GM12872 (cell line): Measurements from ENCODE around the gene PPP1R13B.

ENCODE experiments used
- TF ChIP-seq, protein P1 (sequence below): IDR thresholded peaks from 3 replicates; pipeline ENCODE4 v1.5.1; 2011; ENCODE audit warnings: low read depth, mild to moderate bottlenecking, low read length, moderate library complexity; ENCODE audit not compliant: insufficient read depth

PPP1R13B gene

DNA sequence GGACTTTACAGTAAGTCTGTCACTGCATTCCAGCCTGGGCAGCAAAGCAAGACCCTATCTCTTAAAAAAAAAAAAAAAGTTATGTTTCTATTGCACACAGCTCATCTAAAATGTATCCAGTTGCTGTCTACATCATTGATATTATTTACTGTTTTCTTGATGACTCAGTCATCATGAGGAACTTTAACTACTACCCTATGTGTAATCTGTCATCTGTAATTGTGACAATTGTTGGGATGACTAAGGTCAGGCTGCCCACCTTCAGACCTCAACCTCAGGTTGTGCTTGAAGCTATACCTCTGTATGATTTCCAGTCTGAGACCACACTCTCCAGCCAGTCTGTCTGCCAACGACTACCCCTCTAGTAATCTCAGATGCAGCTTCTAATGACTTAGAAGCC, 15.3 kb downstream of the PPP1R13B start:
- TF ChIP-seq, protein P1, sequence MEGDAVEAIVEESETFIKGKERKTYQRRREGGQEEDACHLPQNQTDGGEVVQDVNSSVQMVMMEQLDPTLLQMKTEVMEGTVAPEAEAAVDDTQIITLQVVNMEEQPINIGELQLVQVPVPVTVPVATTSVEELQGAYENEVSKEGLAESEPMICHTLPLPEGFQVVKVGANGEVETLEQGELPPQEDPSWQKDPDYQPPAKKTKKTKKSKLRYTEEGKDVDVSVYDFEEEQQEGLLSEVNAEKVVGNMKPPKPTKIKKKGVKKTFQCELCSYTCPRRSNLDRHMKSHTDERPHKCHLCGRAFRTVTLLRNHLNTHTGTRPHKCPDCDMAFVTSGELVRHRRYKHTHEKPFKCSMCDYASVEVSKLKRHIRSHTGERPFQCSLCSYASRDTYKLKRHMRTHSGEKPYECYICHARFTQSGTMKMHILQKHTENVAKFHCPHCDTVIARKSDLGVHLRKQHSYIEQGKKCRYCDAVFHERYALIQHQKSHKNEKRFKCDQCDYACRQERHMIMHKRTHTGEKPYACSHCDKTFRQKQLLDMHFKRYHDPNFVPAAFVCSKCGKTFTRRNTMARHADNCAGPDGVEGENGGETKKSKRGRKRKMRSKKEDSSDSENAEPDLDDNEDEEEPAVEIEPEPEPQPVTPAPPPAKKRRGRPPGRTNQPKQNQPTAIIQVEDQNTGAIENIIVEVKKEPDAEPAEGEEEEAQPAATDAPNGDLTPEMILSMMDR = no peak

DNA sequence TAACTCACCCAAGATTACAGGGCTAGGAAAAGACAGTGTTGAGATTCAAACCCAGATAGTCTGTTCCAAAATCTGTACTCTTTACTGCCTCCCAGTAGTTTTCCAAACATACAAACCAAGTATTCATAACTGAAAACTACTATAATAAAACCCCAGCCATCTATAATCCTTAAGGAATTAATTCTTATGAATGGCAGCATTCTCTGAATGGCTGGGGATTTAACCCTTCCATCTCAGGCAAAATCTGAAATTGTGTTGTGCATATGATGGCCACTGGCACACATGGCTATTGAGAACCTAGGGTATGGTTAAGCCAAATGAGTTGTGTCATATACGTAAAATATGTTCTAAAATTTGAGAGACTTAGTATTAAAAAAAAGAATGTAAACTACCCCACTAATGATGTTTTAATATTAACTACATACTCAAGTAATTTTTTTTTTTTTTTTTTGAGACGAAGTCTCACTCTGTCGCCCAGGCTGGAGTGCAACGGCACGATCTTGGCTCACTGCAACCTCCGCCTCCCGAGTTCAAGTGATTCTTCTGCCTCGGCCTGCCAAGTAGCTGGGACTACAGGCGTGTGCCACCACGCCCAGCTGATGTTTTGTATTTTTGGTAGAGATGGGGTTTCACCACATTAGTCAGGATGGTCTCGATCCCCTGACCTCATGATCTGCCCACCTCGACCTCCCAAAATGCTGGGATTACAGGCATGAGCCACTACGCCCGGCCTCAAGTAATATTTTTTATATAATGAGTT, 16.7 kb downstream of the PPP1R13B start:
- TF ChIP-seq, protein P1 = no peak

DNA sequence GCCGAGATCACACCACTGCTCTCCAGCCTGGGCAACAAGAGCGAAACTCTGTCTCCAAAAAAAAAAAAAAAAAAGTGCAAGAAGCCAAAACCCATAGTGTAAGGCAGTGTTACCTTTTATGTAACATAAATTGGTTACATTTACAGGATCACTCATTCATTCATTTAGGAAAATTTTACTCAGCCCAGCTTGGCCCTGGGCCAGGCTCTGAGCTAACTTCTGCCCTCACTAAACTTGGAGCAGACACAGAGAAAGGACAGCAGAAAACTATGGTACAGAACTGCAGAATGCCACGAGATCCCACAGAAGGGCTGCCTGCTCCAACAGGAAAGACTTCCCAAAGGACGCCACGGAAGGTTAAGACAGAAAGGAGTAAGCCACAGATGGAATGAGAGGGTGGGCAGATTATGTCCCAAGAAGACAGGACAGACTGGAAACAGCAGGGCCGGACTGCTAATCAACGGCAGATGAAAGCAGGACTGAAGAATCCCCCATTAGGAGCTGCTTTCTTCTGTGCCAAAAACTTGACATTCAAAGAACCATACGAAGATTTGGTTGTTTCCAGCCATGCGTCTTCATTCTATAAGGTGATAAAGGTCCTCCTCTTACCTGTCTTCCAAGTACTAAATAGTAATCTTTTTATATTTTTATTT, 18.9 kb downstream of the PPP1R13B start:
- TF ChIP-seq, protein P1 = no peak

DNA sequence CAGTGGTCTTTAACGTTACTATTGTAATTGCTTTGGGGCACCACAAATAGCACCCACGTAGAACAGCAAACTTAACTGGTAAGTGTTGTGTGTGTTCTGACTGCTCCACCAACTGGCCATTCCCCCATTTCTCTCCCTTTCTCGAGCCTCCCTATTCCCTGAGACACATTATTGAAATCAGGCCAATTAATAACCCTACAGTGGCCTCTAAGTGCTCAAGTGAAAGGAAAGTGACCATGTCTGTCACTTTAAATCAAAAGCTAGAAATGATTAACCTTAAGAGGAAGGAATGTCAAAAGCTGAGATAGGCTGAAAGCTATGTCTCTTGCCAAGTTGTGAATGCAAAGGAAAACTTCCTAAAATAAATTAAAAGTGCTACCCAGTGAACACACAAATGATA, 22.3 kb downstream of the PPP1R13B start:
- TF ChIP-seq, protein P1 = no peak

DNA sequence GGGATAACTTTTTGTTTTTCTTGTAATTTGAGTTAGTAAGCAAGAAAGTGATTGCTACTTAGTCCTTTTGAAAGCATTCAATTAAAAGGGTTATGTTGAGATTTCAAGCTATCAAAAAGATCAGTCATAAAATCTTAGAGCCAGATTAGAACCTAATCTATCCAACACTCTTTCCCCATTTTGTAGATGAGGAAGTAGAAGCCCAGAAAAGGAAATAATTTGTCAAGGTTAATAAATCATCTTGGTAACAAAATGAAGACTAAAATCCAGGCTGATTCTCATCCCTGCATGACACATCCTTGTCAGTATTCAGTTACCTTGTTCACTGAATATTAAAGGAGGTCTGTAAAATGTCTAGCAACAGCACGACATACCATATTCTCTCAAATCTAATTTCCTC, 26.5 kb downstream of the PPP1R13B start:
- TF ChIP-seq, protein P1 = no peak

DNA sequence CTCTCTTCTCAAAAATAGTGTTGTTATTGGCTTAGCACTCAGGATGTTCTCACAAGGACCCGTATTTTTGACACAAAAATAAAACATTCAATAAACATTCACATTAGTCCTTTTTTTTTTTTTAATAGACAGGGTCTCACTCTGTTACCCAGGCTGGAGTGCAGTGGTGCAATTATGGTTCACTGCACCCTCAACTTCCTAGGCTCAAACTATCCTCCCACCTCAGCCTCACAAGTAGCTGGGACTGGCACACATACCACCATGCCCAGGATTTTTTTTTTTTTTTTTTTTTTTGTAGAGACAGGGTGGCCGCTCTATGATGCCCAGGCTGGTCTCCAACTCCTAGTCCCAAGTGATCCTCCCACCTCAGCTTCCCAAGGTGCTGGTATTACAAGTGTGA, 27.0 kb downstream of the PPP1R13B start:
- TF ChIP-seq, protein P1 = no peak

DNA sequence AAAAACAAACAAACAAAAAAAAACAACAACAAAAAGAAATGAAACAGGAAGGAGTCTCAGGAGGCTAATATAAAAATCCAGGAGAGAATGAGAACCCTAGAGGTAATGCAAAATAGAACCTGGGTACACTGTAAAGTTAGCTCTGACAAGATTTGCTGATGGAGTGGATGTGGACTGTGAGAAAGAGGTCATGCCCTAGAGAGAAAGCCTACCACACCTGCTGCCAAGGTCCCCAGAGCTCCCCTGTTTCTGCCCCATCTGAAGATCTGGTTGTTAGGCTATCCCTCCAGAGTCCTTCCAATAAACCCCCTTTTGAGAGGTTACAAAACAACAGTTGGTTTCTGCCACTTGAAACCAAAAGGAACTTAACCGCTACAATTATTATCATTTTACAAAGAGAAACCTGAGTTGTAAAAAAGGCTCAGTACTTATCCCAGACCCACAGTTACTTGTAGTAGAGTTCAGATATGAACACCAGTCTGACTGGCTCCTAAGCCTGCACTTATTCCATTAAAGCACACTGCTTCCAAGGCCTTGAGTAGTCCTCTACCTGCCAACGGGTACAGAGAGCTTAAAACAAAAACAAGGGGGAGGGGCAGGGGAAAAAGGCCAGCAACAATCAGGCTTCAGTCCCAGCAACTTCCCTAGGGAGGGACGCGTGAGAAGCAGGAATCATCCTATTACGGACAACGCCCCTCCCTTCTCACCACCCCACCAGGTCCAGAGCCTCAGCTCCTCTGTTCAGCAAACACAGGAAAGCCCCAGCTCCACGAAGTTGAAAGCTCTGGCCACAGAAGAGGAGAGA, 27.7 kb downstream of the PPP1R13B start:
- TF ChIP-seq, protein P1 = no peak
